Spleen (tissue), 11 donors: ENCODE results near the gene ANKRD52. TPM values are rescaled to one million over a fixed set of nuclear protein-coding genes. Genes with fewer than 3 reads are reported as not detected.

Experiments
- DNase-seq: peaks from one replicate; pipeline ENCODE4 v3.0.0-alpha.2; 2020
- H3K27ac ChIP-seq, 8 donors: fragments of 200-600 bp; sonication (generic) in 7 of 8; 1 replicate in 4 of 8; 2 replicates in 4 of 8; pipeline versions ENCODE4 v1.5.0 to v1.8.0; 2016 to 2021; ENCODE audit warnings: inconsistent platforms in 4 of 8, mild to moderate bottlenecking in 4 of 8, moderate library complexity in 1 of 8
- H3K27me3 ChIP-seq, 7 donors: fragments of 200-600 bp; sonication (generic) in 6 of 7; replicated peaks in 1 of 7; 1 replicate in 4 of 7; 2 replicates in 3 of 7; pipeline versions ENCODE4 v1.5.0 to v1.8.0; 2016 to 2021; ENCODE audit warnings: inconsistent platforms in 3 of 7, mild to moderate bottlenecking in 1 of 7
- H3K36me3 ChIP-seq, 6 donors: fragments of 200-600 bp; sonication (generic) in 5 of 6; 1 replicate in 4 of 6; 2 replicates in 2 of 6; pipeline versions ENCODE4 v1.5.0 to v1.8.0; 2016 to 2021; ENCODE audit warnings: inconsistent platforms in 2 of 6
- H3K4me1 ChIP-seq, 6 donors: fragments of 200-600 bp; sonication (generic) in 5 of 6; 1 replicate in 3 of 6; 2 replicates in 3 of 6; pipeline versions ENCODE4 v1.5.0 to v1.8.0; 2016 to 2021; ENCODE audit warnings: inconsistent platforms in 3 of 6
- H3K4me3 ChIP-seq, 8 donors: fragments of 200-600 bp; sonication (generic) in 7 of 8; 1 replicate in 4 of 8; 2 replicates in 4 of 8; pipeline versions ENCODE4 v1.5.0 to v1.8.0; 2016 to 2021; ENCODE audit warnings: inconsistent platforms in 4 of 8, mild to moderate bottlenecking in 4 of 8, moderate library complexity in 2 of 8
- H3K9me3 ChIP-seq, 8 donors: fragments of 200-600 bp; sonication (generic) in 7 of 8; 1 replicate in 4 of 8; 2 replicates in 4 of 8; pipeline versions ENCODE4 v1.5.0 to v1.8.0; 2016 to 2021; ENCODE audit warnings: inconsistent platforms in 4 of 8
- CTCF ChIP-seq, 11 experiments: fragments of 200-600 bp in 7 of 11; fragments of 450-650 bp in 4 of 11; sonication (generic) in 4 of 11; IDR thresholded peaks in 8 of 11; conservative IDR thresholded peaks in 3 of 11; 1 replicate in 7 of 11; 2 replicates in 4 of 11; pipeline versions ENCODE4 v1.4.0 to v1.8.0; 2016 to 2021; ENCODE audit warnings: antibody characterized with exemption in 11 of 11, inconsistent platforms in 4 of 11, mild to moderate bottlenecking in 1 of 11
- POLR2A ChIP-seq, 3 donors: fragments of 450-650 bp; IDR thresholded peaks; one replicate each; pipeline ENCODE4 v1.5.1; 2017; ENCODE audit warnings: antibody characterized with exemption in 3 of 3, mild to moderate bottlenecking in 1 of 3
- POLR2AphosphoS5 ChIP-seq, 3 donors: sonication (generic); formaldehyde crosslinking; IDR thresholded peaks; one replicate each; pipeline ENCODE4 v1.5.1; 2017; ENCODE audit warnings: antibody characterized with exemption in 3 of 3
- WGBS, 5 donors: extraction: QIAGEN DNeasy Blood & Tissue Kit in 3 of 5; methylation state at CpG; one replicate each; pipeline versions ENCODE4 v1.1.5 to v1.1.7; 2013 to 2018; 5-methylcytosine and 5-hydroxymethylcytosine counted together
- intact Hi-C: fragments of 100-400 bp; cut with DNase I; formaldehyde crosslinking; loops from one replicate; pipeline ENCODE4 v1.15.0; 2023; ENCODE audit warnings: low total_unique reads
- polyA plus RNA-seq, 3 donors: library from polyadenylated mRNA; stranded (reverse); fragments of 200-250 nt; gene quantifications; one replicate each; pipeline ENCODE4 v1.2.1, GENCODE V29; 2013
- total RNA-seq, 7 donors: library from RNA; depleted of rRNA in 3 of 7; stranded (reverse); fragments of >200 nt in 3 of 7; fragmentation: NEBNext Ultra II Directional in 4 of 7; extraction: Animal tissue kit (Norgen Biotek cat#: 25700) in 4 of 7; gene quantifications; one replicate each; pipeline versions ENCODE4 v1.1.0 to v1.2.1, GENCODE V29; 2016 to 2021
- donor health status: healthy with polysubstance abuse.
- donor health status: DM: no; HTN: no; CAD: no; lungs with moderate emphysema.
- donor health status: DM: no; HTN: no; CAD: no.
- donor health status: Bipolar disorder and iron deficiency.
- donor health status: healthy.
- donor health status: DM: no; HTN: no; CAD: no.
- donor health status: DM: yes; HTN: yes; CAD: no.

ANKRD52 gene
- total and polyA plus RNA-seq, 10 donors = 2.2 to 35.2 (median 25.5) TPM

GRCh38 chr12:56299308-56299852 is 41.2 kb upstream of the ANKRD52 start:
- H3K36me3 ChIP-seq = peaks cover 0 to 51% (median 0%) of the 10 kb centered on the region in 6 donors
- peak overlapping the region; percentile 84 to 95 (median 94) for H3K4me3 ChIP-seq
- TF ChIP-seq CTCF (IDR thresholded peaks at IDR 0.05 in 8 of 11, conservative IDR thresholded peaks at IDR 0.05 in 3 of 11) = no peak
- no peak for TF ChIP-seq POLR2A (IDR thresholded peaks at IDR 0.05)
- no peak for TF ChIP-seq POLR2AphosphoS5 (IDR thresholded peaks at IDR 0.05)
- no peak for DNase-seq
- WGBS, 5 donors = 1 to 2% (median 1%) methylated on average over 10 of the region's 10 CpGs
- H3K27ac ChIP-seq = peak overlapping the region; percentile 91 to 99 (median 95)
- H3K9me3 ChIP-seq = no peaks in the 10 kb centered on the region
- H3K27me3 ChIP-seq = no peaks in the 10 kb centered on the region
- peaks cover 25 to 82% (median 69%) of the 10 kb centered on the region in 6 donors for H3K4me1 ChIP-seq
- intact Hi-C loops = no loop called here

- Histone ChIP-seq H3K4me3 (peak overlapping the region; percentile 84 to 95 (median 94)), H3K36me3 (peaks cover 0 to 51% (median 2%) of the 10 kb centered on the region in 6 donors), H3K9me3 (no peaks in the 10 kb centered on the region), H3K27ac (peak overlapping the region in 6 of 8 donors; percentile 91 to 99 (median 96)), H3K4me1 (peaks cover 25 to 87% (median 71%) of the 10 kb centered on the region in 6 donors), H3K27me3 (no peaks in the 10 kb centered on the region)
- 55 to 74% (median 62%) methylated on average over 5 of the region's 5 CpGs for WGBS, 5 donors
- no peak for TF ChIP-seq POLR2A (IDR thresholded peaks at IDR 0.05)
- no peak for TF ChIP-seq CTCF (IDR thresholded peaks at IDR 0.05 in 8 of 11, conservative IDR thresholded peaks at IDR 0.05 in 3 of 11)
- TF ChIP-seq POLR2AphosphoS5 (IDR thresholded peaks at IDR 0.05) = no peak
- intact Hi-C loops = no loop called here
- no peak for DNase-seq
These were observed 40.6 kb upstream of the ANKRD52 start for GRCh38 chr12:56298828-56299227.

- Histone ChIP-seq H3K27ac (peak overlapping the region in 3 of 8 donors; percentile 13 to 99 (median 98)), H3K4me3 (no peak overlapping the region), H3K27me3 (no peaks in the 10 kb centered on the region), H3K4me1 (peaks cover 29 to 93% (median 71%) of the 10 kb centered on the region in 6 donors), H3K9me3 (no peaks in the 10 kb centered on the region), H3K36me3 (peaks cover 0 to 61% (median 3%) of the 10 kb centered on the region in 6 donors)
- TF ChIP-seq CTCF (IDR thresholded peaks at IDR 0.05 in 8 of 11, conservative IDR thresholded peaks at IDR 0.05 in 3 of 11) (no peak), POLR2A (IDR thresholded peaks at IDR 0.05) (no peak), POLR2AphosphoS5 (IDR thresholded peaks at IDR 0.05) (no peak)
- 79 to 91% (median 87%) methylated on average over 8 of the region's 8 CpGs for WGBS, 5 donors
- DNase-seq = no peak
- intact Hi-C loops = no loop called here
These were observed 39.2 kb upstream of the ANKRD52 start for GRCh38 chr12:56297400-56297799.

GRCh38 chr12:56296295-56296694 is 38.1 kb upstream of the ANKRD52 start:
- WGBS, 5 donors = 47 to 60% (median 51%) methylated on average over 5 of the region's 5 CpGs
- no peak for DNase-seq

More at GRCh38 chr12:56296295-56296694, 38.1 kb upstream of the ANKRD52 start:
- Histone ChIP-seq H3K27ac (peak overlapping the region in 7 of 8 donors; percentile 5 to 99 (median 25)), H3K36me3 (peaks cover 0 to 72% (median 5%) of the 10 kb centered on the region in 6 donors), H3K9me3 (no peaks in the 10 kb centered on the region), H3K4me3 (peak overlapping the region in 1 of 8 donors; percentile 11), H3K4me1 (peaks cover 29 to 93% (median 68%) of the 10 kb centered on the region in 6 donors), H3K27me3 (no peaks in the 10 kb centered on the region)
- intact Hi-C loops = no loop called here
- TF ChIP-seq POLR2A (IDR thresholded peaks at IDR 0.05) (no peak), POLR2AphosphoS5 (IDR thresholded peaks at IDR 0.05) (no peak), CTCF (IDR thresholded peaks at IDR 0.05 in 8 of 11, conservative IDR thresholded peaks at IDR 0.05 in 3 of 11) (no peak)
